Activated naive CD4-positive, alpha-beta T cell (primary cell): ENCODE data around the gene NAA25.
"Not testable (repeated sequence)": the region's sequence is repeated elsewhere in the genome, so short reads cannot be mapped to it uniquely, and the experiment has no call there.

Experiments used
- DNase-seq, 4 experiments: peaks; one replicate each; lab custom pipeline; 2025; lab: John Stamatoyannopoulos, UW

Gene NAA25

DNA sequence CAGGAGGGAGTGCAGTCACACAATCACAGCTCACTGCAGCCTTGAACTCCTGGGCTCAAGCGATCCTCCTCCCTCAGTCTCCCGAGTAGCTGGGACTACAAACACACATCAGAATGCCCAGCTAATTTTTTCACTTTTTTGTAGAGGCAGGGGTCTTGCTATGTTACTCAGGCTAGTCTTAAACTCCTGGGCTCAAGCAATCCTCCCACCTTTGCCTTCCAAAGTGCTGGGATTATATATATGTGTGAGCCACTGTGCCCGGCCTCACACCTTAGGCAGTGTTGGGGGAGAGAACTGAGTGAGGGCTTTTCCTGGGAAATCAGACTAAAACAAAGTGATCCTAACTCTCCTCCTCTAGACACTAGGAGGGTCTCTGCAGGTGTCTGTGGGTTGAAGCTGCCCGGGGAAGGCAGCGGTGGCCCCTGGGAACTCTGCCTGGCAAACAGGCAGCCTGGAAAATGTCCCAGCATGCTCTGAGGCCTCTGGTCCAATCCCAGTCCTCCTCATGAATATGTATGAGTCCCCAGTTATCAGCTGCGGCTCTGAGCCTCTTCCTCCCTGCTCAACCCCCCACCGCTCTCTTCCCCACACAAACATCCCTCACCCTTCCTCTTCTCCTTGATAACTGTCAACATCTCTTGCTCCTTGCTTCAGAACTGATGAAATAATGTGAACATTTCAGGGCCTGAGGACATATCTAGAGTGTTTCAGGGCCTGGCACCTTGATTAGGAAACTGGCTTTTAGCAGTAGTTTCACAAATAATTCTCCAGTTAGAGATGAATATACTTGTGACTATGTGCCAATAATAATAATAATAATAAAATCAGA lies 7.9 kb upstream of the NAA25 start:
- no peak for DNase-seq

DNA sequence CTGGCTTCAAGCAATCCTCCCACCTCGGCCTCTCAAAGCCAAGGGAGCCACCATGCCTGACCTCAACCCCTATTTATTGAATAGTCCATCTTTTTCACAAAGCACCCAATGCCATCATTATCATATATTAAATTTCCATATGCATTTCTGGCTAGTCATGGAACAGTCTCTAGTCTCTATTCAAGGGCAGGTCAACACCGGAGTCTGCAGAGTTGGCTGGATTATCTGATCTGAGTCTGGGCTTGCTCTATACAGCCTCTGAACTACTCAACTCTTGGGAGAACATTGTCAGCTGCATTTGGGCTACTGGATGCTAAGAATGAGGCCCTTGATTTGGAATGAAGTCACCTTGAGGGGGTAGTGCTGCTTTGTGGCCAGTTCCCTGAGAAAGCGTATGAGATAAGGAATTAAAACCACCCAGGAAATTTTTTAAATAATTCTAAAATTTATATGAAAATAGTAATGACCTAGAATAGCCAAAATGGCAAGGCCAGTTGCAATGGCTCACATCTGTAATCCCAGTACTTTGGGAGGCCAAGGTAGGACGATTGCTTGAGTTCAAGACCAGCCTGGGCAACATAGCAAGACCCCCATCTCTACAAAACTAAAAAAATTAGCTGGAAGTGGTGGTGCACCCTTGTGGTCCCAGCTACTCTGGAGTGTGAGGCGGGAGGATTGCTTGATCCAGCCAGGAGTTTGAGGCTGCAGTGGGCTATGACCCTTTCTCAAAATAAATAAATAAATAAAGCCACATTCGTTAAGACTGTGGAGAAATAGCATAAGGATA lies 6.9 kb upstream of the NAA25 start:
- DNase-seq, result no peak

DNA sequence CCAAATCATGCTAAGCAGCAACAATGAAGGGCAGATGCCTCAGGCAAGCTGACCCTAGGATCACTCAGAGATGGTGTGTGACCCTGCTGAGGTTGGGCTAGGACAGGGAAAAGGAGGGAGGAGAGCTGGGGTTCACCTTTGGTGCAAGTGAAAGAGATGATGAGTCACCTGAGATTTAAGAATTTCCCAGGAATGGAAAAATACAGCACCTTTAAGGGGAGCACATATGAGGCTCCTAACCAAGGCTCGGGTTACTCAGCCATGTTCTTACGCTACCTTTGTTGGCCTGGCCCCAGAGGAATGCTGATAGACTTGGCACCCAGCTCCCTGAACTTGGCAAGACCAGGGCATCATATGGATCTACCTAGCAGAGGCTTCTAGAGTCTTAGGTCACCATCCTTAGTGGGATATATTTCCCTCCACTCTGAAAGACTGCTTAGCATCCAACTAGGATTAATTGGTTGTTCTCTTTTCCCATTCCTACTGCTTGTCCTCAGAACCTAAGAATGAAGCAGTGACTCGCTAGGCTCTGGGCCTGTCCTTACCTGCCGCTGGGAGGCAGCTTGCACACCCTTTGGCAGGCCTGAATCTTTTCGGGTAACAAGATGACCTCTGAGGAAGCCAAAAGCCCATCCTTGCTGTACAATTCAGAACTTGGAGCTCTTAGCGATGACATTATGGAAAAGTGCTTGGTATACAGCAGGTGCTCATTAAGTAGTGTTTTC lies 4.0 kb upstream of the NAA25 start:
- DNase-seq, result no peak

DNA sequence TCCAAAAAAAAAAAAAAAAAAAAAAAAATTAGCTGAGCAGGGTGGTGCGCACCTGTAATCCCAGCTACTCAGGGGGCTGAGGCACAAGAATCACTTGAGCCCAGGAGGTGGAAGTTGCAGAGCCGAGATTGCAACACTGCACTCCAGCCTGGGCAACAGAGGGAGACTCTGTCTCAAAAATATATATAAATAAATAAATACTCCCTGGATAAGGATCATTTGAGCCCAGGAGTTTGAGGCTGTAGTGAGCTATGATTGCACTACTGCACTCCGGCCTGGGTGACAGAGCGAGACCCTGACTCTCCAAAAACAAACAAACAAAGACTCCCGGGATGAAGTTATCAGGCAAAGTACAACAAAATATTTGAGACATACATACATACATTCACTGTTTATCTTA lies 3.3 kb upstream of the NAA25 start:
- DNase-seq, result no peak

DNA sequence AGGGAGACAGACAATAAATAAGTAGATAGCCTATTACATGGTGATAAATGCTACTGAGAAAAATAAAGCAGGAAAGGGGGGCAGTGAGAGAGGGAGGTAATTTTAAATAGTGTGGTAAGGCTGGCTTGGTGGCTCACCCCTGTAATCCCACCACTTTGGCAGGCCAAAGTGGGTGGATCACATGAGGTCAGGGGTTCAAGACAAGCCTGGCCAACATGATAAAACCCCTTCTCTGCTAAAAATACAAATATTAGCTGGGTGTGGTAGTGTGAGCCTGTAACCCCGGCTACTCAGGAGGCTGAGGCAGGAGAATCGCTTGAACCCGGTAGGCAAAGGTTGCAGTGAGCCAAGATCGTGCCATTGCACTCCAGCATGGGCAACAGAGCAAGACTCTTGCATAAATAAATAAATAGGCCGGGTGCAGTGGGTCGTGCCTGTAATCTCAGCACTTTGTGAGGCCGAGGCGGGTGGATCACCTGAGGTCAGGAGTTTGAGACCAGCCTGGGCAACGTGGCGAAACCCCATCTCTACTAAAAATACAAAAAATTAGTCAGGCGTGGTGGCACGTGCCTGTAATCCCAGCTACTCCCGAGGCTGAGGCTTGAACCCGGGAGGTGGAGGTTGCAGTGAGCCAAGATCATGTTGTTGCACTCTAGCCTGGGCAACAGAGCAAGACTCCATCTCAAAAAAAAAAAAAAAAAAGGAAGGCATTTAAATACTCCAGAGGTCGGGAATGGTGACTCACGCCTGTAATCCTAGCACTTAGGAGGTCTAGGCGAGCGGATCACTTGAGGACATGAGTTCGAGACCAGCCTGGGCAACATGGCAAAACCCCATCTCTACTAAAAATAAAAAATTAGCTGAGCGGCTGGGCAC lies 2.4 kb upstream of the NAA25 start:
- not testable (repeated sequence) for DNase-seq

DNA sequence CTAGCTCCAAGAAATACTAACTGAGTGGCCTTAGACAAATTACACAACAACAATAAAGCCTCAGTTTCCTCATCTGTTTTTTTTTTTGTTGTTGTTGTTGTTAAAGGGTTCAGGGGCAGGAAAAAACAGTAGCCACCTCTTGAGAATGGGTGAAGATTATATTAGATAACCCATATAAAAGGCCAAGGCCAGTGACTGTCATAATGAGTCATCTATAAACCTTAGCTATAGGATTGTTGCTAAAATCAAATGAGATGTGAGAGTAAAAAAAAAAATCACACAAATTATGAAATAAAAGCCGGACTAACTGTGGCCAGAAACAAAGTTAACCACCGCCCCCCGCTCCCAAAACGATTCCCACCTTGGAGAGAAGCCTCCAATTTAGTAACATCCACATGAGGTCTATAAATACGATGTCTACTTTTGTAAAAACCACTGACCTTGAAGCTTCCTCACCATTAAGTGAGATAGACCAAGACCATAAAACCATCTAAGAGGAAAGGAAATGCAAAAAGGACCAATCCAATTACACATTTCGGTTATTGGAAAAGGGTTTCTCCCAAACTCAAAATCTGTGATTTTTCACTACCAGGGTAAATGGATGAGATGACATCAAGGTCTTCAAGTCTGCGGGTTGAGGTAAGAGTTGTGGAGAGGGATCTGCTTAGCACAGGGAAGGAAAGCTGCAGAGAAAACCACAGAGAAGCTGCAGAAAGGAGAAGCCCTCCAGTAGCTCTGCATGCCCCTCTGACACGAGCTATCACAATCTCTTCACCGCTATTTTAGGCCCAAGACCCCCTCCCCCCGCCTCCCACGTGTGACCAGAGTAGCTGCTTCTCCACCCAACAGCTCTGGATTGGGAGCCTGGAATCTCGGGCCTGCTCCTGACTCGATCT lies 1.0 kb downstream of the NAA25 start:
- DNase-seq, result no peak

DNA sequence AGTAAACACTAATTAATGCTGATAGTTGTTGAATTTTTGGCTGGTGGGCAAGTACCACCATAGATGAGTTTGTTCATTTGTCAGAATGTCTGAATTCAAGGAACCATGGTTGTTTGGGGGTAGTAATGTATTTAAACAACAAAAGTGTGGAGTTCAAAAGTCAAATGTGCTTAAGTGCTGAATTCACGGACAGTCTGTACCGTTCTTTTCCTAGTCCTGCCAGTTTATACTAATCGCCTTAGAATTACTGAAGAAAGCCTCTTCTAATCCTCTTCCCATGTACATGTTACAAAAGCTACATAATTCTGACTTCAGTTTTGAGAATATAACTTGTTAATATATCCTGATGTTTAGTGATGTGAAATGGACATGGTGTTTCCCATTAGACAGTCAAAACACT lies 2.7 kb downstream of the NAA25 start:
- DNase-seq, result no peak

DNA sequence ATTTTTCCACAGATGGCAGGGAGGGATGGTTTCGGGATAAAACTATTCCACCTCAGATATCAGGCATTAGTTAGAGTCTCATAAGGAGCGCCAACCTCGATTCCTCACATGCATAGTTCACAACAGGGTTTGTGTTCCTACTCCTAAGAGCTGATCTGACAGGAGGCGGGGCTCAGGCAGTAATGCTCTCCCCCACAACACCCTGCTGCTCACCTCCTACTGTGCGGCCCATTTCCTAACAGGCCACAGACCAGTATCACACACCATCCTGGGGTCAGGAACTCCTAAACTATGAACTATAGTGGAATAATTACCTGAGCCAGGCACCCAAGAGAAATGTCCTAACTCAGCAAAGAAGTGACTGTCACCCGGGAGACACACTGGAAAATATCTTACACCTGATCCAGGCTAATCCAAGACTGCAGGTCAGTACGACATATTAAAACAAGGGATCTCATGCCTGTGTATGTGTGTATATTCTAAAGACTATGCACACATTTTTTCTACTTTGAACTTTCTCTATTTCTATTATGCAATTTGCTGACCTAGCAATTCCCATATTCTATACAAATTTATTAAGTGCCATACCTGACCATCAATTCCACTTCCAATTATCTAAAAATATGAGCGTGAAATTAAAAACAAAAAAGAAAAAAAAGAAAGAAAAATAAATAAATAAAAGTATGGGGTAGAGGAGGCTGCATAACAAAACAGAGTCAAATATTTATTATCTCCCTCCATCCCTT lies 4.7 kb downstream of the NAA25 start:
- no peak for DNase-seq

DNA sequence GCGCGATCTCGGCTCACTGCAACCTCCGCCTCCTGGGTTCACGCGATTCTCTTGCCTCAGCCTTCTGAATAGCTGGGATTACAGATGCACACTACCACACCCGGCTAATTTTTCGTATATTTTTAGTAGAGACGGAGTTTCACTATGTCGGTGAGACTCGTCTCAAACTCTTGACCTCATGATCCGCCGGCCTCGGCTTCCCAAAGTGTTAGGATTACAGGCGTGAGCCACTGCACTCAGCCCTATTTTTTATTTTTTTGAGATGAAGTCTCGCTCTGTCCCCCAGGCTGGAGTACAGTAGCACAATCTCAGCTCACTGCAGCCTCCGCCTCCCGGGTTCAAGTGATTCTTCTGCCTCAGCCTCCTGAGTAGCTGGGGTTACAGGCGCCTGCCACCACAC lies 5.8 kb downstream of the NAA25 start:
- not testable (repeated sequence) for DNase-seq

DNA sequence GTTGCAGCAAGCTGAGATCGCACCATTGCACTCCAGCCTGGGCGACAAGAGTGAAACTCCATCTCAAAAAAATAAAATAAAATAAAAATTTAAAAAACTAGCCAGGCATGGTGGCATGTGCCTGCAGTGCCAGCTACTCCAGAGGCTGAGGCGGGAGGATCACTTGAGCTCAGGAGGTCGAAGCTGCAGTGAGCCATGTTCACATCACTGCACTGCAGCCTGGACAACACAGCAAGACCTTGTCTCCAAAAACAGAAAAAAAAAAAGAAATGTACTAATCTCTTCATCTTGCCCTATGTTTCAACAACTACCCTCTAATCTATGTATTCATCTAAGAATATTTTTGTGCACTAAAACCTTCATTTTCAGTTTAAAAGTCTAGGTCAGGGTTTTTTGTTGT lies 6.5 kb downstream of the NAA25 start:
- DNase-seq, result no peak

DNA sequence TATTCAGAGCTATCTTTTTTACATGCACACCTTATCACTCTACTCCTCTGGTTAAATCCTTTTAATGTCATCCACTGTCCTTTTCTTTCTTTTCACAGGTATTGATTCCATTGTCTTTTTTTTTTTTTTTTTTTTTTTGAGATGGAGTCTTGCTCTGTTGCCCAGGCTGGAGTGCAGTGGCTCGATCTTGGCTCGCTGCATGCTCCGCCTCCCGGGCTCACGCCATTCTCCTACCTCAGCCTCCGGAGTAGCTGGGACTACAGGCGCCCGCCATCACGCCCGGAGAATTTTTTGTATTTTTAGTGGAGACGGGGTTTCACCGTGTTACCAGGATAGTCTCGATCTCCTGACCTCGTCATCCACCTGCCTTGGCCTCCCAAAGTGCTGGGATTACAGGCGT lies 8.1 kb downstream of the NAA25 start:
- not testable (repeated sequence) for DNase-seq

DNA sequence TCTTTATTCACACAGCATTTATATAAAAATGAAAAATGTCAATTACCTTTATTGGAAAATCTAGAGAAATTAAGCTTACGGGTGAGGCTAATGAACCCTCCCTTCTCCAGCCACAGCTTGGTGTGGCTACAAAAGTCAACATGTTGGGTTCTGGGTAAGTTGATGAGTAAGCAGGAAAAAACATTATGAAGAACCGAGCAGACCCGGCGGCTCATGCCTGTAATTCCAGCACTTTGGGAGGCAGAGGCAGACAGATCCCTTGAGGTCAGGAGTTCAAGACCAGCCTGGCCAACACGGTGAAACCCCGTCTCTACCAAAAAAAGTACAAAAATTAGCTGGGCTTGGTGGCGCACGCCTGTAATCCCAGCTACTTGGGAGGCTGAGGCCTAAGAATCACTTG lies 10.9 kb downstream of the NAA25 start:
- DNase-seq, result no peak

DNA sequence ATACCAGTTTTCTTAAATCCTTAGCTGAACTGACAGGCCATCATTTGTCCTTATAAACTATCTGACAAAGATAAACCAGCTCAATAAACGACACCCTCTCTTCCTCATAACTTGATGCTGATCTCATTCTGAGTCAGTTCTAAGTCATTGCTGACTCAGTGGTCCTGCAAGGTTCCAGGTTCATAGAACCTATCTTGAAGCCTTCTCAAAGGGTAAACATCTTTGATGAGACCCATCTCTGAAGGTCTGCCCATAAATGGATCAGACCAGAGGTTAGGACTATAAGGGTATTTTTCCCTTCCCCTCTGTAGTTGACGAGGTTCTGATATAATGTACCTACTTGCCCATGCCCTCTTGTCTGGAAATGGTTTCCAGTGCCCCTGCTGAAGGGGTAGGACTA lies 11.9 kb downstream of the NAA25 start:
- DNase-seq, result no peak

DNA sequence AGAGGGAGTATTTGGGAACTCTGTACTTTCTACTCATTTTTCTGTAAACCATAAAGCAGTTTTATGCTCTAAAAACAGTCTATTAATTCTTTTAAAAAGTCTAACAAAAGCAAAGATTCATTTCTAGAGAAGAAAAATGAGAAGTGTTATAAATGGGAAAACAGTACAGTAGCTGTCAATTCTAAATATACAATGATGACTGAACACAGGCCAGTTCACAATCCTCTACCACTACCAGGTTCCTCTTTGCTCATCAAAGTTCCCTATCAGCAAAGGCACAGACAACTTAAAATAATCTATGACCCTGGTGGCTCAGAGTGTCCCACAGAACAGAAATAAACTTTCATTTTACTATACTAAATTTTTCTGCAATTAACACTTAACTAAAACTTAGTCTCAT lies 12.5 kb downstream of the NAA25 start:
- DNase-seq, result no peak

DNA sequence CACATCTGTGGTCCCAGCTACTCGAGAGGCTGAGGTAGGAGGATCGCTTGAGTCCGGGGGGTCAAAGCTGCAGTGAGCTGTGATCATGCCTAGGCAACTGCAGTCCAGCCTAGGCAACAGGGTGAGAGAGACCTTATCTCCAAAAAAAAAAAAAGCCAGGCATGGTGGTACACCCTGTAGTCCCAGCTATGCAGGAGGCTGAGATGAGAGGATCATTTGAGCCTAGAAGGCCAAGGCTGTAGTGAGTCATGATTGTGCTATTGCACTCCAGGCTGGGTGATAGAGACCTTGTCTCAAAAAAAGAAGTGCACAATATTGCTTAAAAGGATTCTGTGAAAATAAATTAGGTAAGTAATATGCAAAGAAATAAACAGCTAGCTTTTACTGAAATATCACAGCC lies 17.0 kb downstream of the NAA25 start:
- DNase-seq, result no peak

DNA sequence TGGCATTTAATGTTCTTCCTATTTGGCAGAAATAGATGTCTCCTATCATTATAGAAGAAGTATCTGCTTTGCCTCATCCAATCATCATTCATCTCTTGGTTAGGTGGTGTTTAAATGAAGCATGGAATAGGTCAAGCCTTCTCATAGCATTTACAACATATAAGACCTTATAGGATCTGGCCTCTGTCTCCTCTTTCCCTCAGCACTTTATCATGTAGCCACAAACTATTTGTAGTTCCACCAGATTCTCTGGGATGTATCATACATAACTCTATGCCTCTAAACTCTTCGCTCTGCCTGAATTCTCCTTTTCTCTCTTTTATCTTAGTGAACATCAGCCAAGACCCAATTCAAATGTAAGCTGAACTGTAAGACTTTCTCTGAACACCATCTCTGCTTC lies 20.7 kb downstream of the NAA25 start:
- no peak for DNase-seq

DNA sequence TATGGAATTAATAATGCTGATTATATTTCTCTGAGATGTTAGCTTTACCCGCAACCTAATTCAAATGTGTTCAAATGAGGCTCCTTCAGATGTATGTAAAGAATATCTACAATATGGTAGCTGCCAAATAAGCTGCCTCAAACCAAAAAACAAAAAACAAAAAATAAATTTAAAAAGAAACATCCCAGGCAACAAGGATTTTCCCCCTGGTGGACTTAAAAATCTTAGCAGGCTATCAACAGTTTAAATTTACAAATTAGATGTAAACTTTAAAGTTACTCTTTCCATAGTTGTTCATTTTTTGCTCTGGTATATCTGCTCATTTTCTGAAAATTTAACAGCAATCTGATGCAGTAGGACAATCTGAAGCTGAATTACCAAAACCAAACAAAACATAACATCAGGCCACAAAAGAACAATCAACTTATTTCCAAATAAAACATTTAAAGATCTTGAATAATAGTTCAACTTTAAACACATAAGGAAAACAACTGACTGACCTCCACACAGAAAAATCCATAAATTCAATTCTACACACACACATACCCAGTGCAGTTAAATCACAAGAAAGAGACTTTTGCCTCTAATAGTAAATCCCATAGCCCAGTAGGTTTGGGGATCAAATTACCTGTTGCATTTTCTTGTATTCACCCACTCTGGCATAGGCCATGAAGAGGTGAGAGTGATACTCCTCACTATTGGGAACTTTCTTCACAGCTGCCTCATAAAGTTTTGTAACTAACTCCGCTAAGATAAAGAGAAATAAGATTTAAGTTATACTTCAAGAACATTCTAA lies 21.3 kb downstream of the NAA25 start:
- DNase-seq, result no peak

DNA sequence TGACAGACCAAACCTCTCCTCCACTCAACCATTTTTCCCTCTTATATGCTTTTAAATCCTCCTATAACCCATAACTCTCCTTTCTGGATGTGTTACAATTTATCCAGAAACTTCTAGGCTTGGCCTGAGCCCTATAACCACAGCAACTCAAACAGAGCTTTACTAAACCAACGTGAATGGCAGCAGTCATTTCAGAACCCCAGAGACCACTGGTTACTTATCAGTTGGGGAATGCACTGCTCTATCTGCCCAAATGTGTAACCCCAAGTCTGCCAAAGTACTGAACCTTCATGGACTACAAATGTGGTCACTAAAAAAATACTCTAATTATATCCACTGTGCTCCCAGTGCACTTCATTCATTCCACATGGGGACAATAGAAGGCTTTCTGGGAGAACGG lies 42.0 kb downstream of the NAA25 start:
- DNase-seq, result no peak

DNA sequence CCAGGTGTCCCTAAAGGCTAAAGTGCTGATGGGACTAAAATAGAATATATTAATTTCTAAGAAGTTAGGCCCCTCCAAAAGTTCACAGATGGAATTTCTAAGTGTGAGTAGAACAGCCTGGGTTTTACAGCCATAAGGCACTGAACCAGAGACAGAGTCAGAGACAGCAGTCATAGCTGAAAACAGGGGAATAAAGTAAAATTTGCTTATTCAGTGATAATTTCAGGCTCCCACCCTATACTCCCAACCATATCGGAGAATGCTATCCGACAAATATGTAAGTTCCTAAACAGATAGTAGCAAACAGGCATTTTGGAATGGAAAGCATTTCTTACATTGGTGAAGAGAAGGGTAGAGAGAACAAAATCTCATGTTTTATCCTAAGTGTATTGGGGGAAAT lies 45.3 kb downstream of the NAA25 start:
- no peak for DNase-seq
